ENCODE data around the gene DENND2D. TPM values are rescaled to one million over a fixed set of nuclear protein-coding genes. Genes with fewer than 3 reads are reported as not detected.

Gene DENND2D, protein sequence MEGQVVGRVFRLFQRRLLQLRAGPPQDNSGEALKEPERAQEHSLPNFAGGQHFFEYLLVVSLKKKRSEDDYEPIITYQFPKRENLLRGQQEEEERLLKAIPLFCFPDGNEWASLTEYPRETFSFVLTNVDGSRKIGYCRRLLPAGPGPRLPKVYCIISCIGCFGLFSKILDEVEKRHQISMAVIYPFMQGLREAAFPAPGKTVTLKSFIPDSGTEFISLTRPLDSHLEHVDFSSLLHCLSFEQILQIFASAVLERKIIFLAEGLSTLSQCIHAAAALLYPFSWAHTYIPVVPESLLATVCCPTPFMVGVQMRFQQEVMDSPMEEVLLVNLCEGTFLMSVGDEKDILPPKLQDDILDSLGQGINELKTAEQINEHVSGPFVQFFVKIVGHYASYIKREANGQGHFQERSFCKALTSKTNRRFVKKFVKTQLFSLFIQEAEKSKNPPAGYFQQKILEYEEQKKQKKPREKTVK
- 33.4 and 35.3 TPM in 2 replicates for total RNA-seq

DNA sequence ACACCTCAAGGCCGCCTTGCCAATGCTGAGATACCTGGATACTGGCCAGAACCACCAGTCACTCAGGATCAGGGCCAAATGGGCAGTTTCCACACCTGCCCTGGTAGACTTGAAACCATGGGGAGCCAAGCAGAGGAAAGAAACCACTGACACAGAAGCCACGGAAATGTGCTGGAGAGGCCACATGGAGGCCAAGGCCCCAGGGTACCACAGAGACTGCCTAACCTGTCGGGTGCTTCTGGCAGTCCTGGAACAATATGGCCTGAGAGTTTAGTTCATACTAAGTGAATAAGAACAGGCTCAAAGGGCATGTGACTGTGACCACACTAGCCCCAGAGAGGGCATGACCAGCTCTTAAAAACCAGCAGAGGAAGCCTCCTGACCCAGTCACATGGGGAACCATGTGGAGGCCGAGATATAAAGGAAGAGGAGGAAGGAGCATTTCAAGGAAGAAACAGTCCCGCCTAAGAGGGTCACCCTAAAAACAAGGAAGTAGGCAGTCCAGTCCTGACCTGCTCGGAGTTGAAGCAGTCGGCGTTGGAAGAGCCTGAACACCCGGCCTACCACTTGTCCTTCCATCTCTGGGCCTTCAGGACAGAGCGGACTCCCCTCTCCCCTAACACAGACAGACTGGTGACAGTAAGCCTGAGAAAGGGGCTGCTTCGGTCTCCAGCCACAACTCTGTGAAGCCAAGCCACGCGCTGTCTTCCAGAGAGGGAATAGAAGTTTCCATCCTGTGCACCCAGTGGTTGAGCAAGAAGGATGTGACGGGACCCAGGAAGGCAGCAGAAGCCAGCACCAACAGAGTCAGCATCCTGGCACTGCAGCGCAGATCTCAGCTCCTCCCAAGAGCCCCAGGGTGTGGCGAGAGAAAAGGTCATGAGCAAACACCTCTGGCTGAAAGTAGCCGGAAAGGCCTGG, at the start of gene DENND2D:
TSS of gene DENND2D (minus strand) at position 766 of the 921 bp plus-strand sequence. CDS start at position 579, 187 bp downstream.
- peak; percentile 47 for DNase-seq (ENCODE audit: low read depth)

- no peak for DNase-seq (ENCODE audit: low read depth)
Measured at GRCh38 chr1:111249960-111250359, 49.5 kb upstream of the DENND2D start.

DNA sequence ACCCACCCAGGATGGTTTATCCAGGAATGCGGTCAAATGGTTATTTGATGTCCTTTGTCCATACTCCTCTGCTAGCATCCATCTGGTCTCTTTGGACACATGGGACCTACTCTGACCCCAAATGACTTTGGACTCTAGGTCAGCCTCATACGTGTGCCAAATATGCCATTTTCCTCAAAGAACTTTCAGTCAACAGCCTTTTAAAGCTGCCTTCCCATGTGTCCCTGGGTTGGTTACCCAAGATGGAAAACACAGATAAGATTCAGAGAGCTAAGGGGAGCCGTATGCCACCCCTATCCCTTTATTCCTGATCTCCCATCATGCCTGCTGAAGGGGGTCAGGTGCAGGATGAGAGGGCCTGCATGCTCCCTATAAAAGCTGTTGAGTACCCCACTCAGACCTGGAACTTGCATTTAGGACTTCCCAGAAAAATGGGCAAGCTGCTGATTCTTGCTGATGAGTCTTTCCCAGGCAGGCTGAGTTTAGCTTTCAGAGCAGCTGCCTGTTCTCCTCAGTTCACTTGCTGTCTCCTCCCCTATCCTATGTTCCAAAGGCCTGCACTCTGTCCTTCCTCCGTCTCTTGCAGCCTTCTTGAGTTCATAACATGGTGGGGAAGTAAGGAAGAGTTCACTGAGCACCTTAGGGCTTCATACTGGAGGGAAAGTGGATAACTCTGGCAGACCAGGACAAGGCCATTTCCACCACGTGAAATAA, 46.8 kb upstream of the DENND2D start:
- DNase-seq (ENCODE audit: low read depth): no peak

DNA sequence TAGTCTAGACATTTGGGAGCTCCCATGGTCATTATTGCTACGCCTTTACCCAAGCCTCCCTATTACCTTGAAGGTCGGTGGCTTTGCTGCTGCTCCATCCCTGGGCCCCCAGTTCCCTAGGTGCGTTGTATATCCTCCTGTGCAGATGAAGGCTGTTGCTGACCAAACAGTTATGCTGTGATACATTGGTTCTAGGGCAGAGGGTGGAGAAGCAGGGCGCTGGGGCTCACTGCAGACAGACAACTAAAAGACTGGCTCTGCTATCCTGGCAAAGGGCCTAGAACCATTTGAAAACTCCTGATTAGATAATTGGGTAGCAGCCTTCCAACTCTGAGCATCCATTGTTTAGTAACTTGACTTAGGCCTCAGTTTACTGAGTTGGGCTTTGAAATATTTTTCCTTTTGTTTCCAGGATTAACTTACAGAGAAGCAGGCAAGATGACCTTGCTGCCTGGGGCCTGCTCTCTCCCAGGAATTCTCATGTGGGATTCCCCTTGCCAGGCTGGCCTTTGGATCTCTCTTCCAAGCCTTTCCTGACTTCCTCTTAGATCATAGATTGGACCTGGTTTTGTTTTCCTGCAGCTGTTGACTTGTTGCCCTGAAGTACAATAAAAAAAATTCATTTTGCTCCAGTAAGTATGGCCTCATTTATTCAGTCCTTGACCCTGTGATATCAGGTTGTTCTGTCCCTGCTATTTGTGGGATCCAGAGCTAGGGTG, 42.5 kb upstream of the DENND2D start:
- DNase-seq (ENCODE audit: low read depth): no peak

DNA sequence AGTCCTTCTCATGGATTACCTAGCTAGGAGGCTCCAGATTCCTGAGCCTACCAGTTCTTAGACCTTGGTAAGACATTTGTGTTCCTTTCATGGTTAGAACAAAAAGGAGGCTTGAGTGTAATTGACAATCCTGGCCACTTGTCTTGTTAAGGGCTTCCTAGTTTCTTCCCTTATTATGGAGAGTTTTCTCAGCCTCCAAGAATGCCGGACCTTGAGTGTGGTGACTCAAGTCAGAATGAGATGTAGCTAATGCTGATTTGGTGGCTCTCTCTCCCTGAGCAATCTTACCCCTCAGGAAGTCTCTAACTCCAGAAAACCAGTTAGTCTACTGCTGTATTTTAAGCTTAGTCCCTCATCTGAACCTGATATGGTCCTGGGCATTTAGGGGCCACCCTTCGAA, 41.4 kb upstream of the DENND2D start:
- DNase-seq (ENCODE audit: low read depth): no peak

DNA sequence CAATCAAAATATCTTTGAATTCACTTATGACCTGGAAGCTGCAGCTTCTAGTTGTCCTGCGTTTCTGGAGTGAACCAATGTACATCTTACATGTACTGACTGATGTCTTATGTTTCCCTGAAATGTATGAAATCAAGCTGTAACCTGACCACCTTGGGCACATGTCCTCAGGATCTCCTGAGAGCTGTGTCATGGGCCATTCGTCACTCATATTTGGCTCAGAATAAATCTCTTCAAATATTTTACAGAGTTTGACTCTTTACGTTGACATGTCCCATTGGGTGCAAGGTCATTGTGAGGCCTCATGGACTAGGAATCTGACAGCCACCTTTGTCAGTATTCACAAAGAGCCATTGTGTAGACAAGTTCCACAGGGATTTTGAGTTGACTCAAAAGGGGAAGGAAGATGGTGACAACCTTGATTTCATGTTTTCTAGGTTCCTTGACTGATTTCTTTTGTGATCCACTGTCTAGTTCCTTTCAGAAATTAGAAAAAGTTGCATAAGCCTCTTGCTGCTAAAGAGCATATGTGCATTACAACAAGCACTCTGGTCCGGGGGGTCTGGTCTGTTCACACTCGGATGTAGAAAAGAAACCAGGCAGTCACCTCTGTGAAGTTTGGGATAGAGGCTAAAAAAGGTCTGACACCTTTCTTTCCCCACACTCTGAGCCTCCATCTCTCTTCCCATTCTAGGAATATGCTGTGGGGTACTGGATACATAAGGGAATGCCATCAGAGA, 37.8 kb upstream of the DENND2D start:
- no peak for DNase-seq (ENCODE audit: low read depth)

DNA sequence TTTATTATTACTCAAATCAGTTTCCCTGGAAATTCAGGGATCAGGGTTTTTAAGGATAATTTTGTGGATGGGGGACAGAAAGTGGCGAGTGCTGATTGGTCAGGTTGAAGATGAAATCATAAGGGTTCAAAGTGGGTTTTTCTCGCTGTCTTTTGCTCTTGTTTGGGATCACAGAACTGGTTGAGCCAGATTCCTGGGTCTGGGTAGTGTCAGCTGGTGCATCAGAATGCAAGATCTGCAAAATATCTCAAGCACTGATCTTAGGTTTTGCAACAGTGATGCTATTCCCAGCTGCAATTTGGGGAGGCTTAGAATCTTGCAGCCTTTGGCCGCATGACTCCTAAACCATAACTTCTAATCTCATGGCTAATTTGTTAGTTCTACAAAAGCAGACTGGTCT, 36.4 kb upstream of the DENND2D start:
- DNase-seq (ENCODE audit: low read depth): no peak

GRCh38 chr1:111236379-111236778, 35.9 kb upstream of the DENND2D start:
- DNase-seq (ENCODE audit: low read depth): no peak

- peak; percentile 65 for DNase-seq (ENCODE audit: low read depth)
Measured at GRCh38 chr1:111234866-111235265, 34.4 kb upstream of the DENND2D start.

DNA sequence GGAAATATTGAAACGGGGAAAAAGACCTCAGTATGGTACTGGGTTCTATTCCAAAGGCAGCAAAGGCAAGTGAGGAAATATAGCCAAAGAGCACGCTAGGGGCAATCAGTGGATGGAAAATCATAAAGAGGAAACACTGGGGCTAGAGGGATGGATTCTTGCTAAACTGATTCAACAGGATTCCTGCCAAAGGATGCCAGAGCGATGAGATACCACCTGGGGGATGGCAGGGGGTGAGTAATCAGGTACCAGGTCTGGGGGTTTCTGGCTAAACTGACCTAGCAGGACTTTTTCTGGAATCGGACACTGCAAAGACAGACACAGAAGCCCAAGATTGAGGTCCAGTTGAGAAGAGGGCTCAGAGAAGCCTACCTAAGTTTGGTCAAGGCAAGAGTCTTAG, 33.8 kb upstream of the DENND2D start:
- DNase-seq (ENCODE audit: low read depth): no peak

DNA sequence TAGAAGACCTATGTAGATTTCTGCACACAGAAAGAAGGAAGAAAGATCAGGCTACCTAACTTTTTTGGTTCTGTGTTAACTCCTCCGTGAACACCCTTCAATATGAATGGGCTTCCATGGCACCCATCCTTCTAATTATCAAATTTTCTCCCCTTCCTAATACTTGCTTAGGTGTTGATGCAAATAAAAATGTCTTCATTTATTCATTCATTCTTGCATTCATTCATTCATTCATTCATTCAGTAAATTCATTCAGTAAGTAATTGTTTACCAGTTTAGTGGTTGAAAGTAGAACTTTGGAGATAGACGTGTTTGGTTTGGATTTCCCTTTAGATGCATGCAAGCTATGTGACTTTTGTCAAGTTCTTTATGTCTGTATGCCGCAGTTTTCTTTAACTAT, 31.7 kb upstream of the DENND2D start:
- DNase-seq (ENCODE audit: low read depth): no peak

GRCh38 chr1:111228748-111229126, 28.3 kb upstream of the DENND2D start:
- DNase-seq (ENCODE audit: low read depth): no peak

- peak; percentile 90 for DNase-seq (ENCODE audit: low read depth)
Measured at GRCh38 chr1:111227851-111228747, 27.7 kb upstream of the DENND2D start.

- DNase-seq (ENCODE audit: low read depth): peak; percentile 72
Measured at GRCh38 chr1:111227434-111227833, 27.0 kb upstream of the DENND2D start, which contains the start of gene CHI3L2. Gene CHI3L2, plus strand, starts transcription at chr1:111227713. Its CDS starts 17 bp downstream, at chr1:111227730.

- no peak for DNase-seq (ENCODE audit: low read depth)
Measured at GRCh38 chr1:111225717-111226400, 25.4 kb upstream of the DENND2D start.

- DNase-seq (ENCODE audit: low read depth): no peak
Measured at GRCh38 chr1:111225091-111225490, 24.6 kb upstream of the DENND2D start.

GRCh38 chr1:111223126-111223685, 22.8 kb upstream of the DENND2D start:
- no peak for DNase-seq (ENCODE audit: low read depth)
